Measurements from ENCODE around the gene LRP1.

DNA sequence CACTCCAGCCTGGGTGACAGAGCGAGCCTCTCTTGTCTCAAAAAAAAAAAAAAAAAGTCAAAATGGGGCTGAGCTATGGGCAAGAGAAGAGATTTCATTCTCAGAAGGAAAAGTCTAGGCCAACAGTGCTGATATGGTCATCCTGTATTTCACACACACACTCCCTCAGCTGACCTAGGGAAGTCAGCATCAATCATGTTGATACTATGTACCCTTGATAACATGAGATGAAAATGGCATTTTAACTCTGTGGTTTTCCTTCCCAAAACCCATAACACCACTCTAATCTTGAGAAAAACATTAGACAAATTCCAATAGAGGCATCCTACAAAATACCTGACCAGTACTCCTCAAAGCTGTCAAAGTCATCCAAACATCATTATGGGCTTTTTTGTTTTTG, 47.4 kb upstream of the LRP1 start:
- TF ChIP-seq GLI4 (CRISPR knock-in tag; IDR thresholded peaks at IDR 0.05; ENCODE audit: borderline replicate concordance) (no peak), TIGD3 (CRISPR knock-in tag; IDR thresholded peaks at IDR 0.05; ENCODE audit: borderline replicate concordance) (no peak), NCOA1 (CRISPR knock-in tag; IDR thresholded peaks at IDR 0.05) (no peak), FOSL1 (CRISPR knock-in tag; IDR thresholded peaks at IDR 0.05; ENCODE audit: borderline replicate concordance) (no peak), HMG20B (CRISPR knock-in tag; conservative IDR thresholded peaks at IDR 0.05) (no peak), POLR2AphosphoS5 (IDR thresholded peaks at IDR 0.05; ENCODE audit: low read depth, low read length) (no peak), SP2 (CRISPR knock-in tag; IDR thresholded peaks at IDR 0.05) (no peak), TARDBP (CRISPR knock-in tag; IDR thresholded peaks at IDR 0.05) (no peak)

Data from HepG2 (cell line).